NCI-H345 (cell line): ENCODE data around the gene UBE2J1.
"Not testable (repeated sequence)": the region's sequence is repeated elsewhere in the genome, so short reads cannot be mapped to it uniquely, and the experiment has no call there.

Experiments used
- DNase-seq: peaks from one replicate; lab custom pipeline; 2025; lab: John Stamatoyannopoulos, UW

UBE2J1 gene

GRCh38 chr6:89320012-89320559 lies 32.4 kb downstream of the UBE2J1 start:
- DNase-seq: no peak

GRCh38 chr6:89317067-89317466 lies 35.5 kb downstream of the UBE2J1 start:
- DNase-seq: no peak

GRCh38 chr6:89315249-89315885 lies 37.2 kb downstream of the UBE2J1 start, which contains the start of gene GABRR2:
Gene GABRR2 (minus strand): TSS chr6:89315299. CDS start chr6:89315165, 134 bp downstream.
- DNase-seq: no peak

GRCh38 chr6:89314692-89315091 lies 37.8 kb downstream of the UBE2J1 start:
- peak; percentile 42 for DNase-seq

- peak; percentile 11 for DNase-seq
Observed at GRCh38 chr6:89313006-89313405, 39.5 kb downstream of the UBE2J1 start.

GRCh38 chr6:89311853-89312531 lies 40.5 kb downstream of the UBE2J1 start:
- peak; percentile 37 for DNase-seq

GRCh38 chr6:89311530-89311852 lies 41.0 kb downstream of the UBE2J1 start:
- no peak for DNase-seq

GRCh38 chr6:89310929-89311328 lies 41.6 kb downstream of the UBE2J1 start:
- no peak for DNase-seq

GRCh38 chr6:89308525-89309395 lies 43.8 kb downstream of the UBE2J1 start:
- no peak for DNase-seq

- DNase-seq: not testable (repeated sequence)
Observed at GRCh38 chr6:89304517-89304916, 48.0 kb downstream of the UBE2J1 start.

GRCh38 chr6:89302936-89303335 lies 49.6 kb downstream of the UBE2J1 start:
- no peak for DNase-seq

GRCh38 chr6:89302195-89302770 lies 50.2 kb downstream of the UBE2J1 start:
- no peak for DNase-seq

- DNase-seq: no peak
Observed at GRCh38 chr6:89301586-89302194, 50.8 kb downstream of the UBE2J1 start.

- DNase-seq: no peak
Observed at GRCh38 chr6:89299466-89299850, 53.1 kb downstream of the UBE2J1 start.

- no peak for DNase-seq
Observed at GRCh38 chr6:89298680-89299465, 53.6 kb downstream of the UBE2J1 start.

- DNase-seq: no peak
Observed at GRCh38 chr6:89297695-89298351, 54.7 kb downstream of the UBE2J1 start.

GRCh38 chr6:89295981-89296380 lies 56.5 kb downstream of the UBE2J1 start:
- no peak for DNase-seq

GRCh38 chr6:89295116-89295515 lies 57.4 kb downstream of the UBE2J1 start:
- DNase-seq: not testable (repeated sequence)

- no peak for DNase-seq
Observed at GRCh38 chr6:89291256-89291819, 61.2 kb downstream of the UBE2J1 start.
